Vagina (tissue), 2 donors: Measurements from ENCODE around the gene ZNF862. TPM values are rescaled to one million over a fixed set of nuclear protein-coding genes. Genes with fewer than 3 reads are reported as not detected.

ENCODE experiments used
- DNase-seq, 2 donors: peaks; one replicate each; pipeline ENCODE4 v3.0.0-alpha.2; 2017; ENCODE audit errors: extremely low spot score in 2 of 2
- H3K27ac ChIP-seq: fragments of 200-600 bp; sonication (generic); one replicate; pipeline ENCODE4 v1.5.1; 2019
- H3K27me3 ChIP-seq: fragments of 200-600 bp; sonication (generic); one replicate; pipeline ENCODE4 v1.5.1; 2019
- H3K36me3 ChIP-seq, 2 donors: fragments of 200-600 bp; sonication (generic); one replicate each; pipeline ENCODE4 v1.5.1; 2017 to 2019
- H3K4me1 ChIP-seq: fragments of 200-600 bp; sonication (generic); one replicate; pipeline ENCODE4 v1.5.1; 2019
- H3K4me3 ChIP-seq, 2 donors: fragments of 200-600 bp; sonication (generic); 1 replicate in 1 of 2; 2 replicates in 1 of 2; pipeline ENCODE4 v1.5.1; 2016 to 2019
- H3K9me3 ChIP-seq: fragments of 200-600 bp; sonication (generic); one replicate; pipeline ENCODE4 v1.5.1; 2019
- POLR2A ChIP-seq, 2 donors: fragments of 450-650 bp; IDR thresholded peaks; one replicate each; pipeline ENCODE4 v1.6.1; 2017; ENCODE audit warnings: antibody characterized with exemption in 2 of 2, mild to moderate bottlenecking in 2 of 2, moderate library complexity in 2 of 2
- POLR2AphosphoS5 ChIP-seq, 2 donors: sonication (generic); formaldehyde crosslinking; IDR thresholded peaks; one replicate each; pipeline ENCODE4 v1.9.0; 2017; ENCODE audit warnings: antibody characterized with exemption in 2 of 2, mild to moderate bottlenecking in 2 of 2, low read depth in 1 of 2; ENCODE audit not compliant: insufficient read depth in 1 of 2
- intact Hi-C: fragments of 100-400 bp; cut with DNase I; formaldehyde crosslinking; loops from one replicate; pipeline ENCODE4 v1.15.1; 2023
- total RNA-seq: library from RNA; depleted of rRNA; stranded (reverse); fragments of >200 nt; gene quantifications from one replicate; pipeline ENCODE4 v1.2.3, GENCODE V29; 2016
- TF ChIP-seq, protein P1 (sequence below), 3 experiments: fragments of 450-650 bp in 2 of 3; fragments of 200-600 bp in 1 of 3; sonication (generic) in 1 of 3; IDR thresholded peaks; one replicate each; pipeline ENCODE4 v1.5.1; 2017 to 2019; ENCODE audit warnings: antibody characterized with exemption in 3 of 3, mild to moderate bottlenecking in 2 of 3, moderate library complexity in 2 of 3

ZNF862 gene
- total RNA-seq, 1 donor from 2014 or later: 21.1 TPM

GRCh38 chr7:149866779-149867447, 28.7 kb downstream of the ZNF862 start:
- no peaks in the 10 kb centered on the region for H3K27me3 ChIP-seq
- TF ChIP-seq, protein P1, sequence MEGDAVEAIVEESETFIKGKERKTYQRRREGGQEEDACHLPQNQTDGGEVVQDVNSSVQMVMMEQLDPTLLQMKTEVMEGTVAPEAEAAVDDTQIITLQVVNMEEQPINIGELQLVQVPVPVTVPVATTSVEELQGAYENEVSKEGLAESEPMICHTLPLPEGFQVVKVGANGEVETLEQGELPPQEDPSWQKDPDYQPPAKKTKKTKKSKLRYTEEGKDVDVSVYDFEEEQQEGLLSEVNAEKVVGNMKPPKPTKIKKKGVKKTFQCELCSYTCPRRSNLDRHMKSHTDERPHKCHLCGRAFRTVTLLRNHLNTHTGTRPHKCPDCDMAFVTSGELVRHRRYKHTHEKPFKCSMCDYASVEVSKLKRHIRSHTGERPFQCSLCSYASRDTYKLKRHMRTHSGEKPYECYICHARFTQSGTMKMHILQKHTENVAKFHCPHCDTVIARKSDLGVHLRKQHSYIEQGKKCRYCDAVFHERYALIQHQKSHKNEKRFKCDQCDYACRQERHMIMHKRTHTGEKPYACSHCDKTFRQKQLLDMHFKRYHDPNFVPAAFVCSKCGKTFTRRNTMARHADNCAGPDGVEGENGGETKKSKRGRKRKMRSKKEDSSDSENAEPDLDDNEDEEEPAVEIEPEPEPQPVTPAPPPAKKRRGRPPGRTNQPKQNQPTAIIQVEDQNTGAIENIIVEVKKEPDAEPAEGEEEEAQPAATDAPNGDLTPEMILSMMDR (IDR thresholded peaks at IDR 0.05): no peak
- TF ChIP-seq POLR2AphosphoS5 (IDR thresholded peaks at IDR 0.05; ENCODE audit: insufficient read depth in 1 of 2, low read depth in 1 of 2) (no peak), POLR2A (IDR thresholded peaks at IDR 0.05) (no peak)
- H3K36me3 ChIP-seq: peaks cover 0 to 18% of the 10 kb centered on the region in 2 donors
- H3K9me3 ChIP-seq: no peaks in the 10 kb centered on the region
- intact Hi-C loops: no loop called here
- no peak overlapping the region for H3K4me3 ChIP-seq
- DNase-seq: no peak
- no peak overlapping the region for H3K27ac ChIP-seq
- H3K4me1 ChIP-seq: no peaks in the 10 kb centered on the region

DNA sequence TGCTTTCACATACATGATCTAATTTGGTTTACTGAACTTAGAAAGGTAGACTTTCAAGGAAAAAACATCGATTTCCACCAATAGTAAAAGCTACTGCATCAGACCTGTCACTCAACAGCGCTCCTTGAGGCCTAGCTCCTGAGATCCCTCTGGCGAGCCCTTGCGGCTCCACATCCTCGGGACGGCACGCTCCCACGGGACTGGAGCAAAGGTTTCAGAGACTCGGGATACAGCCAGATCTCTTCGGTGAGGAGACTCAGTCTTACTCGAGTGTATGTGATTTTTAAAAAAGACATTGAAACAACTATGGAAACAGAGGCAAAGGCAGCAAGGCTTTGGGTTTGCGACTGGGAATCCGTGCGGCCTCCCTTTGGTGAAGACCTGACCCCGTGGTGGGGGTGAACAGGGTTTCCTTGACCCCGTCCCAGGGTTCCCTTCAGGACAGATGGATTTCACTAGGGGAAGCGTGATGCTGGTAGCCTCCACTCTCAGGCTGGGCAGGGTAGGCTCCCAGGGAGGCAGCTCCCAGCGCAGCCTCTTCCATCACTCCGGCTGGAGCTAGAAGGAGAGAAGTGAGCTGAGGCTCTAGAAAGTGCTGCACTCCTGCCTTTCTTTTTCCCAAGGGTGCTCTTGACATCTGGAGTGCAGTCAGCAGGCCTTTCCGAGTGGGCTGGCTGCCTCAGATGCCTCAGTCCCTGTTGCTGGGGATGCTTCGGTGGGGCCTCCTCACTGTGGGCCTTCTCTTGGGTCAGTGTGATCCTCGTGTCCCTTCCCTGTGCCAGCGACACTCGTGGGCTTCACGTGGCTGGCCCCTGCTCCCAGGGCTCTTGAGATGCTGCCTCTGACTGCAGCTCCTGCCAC, 29.8 kb downstream of the ZNF862 start:
- Histone ChIP-seq H3K9me3 (no peaks in the 10 kb centered on the region), H3K36me3 (peaks cover 0 to 12% of the 10 kb centered on the region in 2 donors), H3K4me1 (peaks cover 10% of the 10 kb centered on the region), H3K27me3 (no peaks in the 10 kb centered on the region), H3K27ac (no peak overlapping the region), H3K4me3 (no peak overlapping the region)
- intact Hi-C loops: no loop called here
- DNase-seq: no peak
- no peak for TF ChIP-seq POLR2AphosphoS5 (IDR thresholded peaks at IDR 0.05; ENCODE audit: insufficient read depth in 1 of 2, low read depth in 1 of 2)
- TF ChIP-seq, protein P1 (IDR thresholded peaks at IDR 0.05): no peak
- no peak for TF ChIP-seq POLR2A (IDR thresholded peaks at IDR 0.05)

- intact Hi-C loops: no loop called here
- H3K27ac ChIP-seq: no peak overlapping the region
- H3K27me3 ChIP-seq: no peaks in the 10 kb centered on the region
- no peak overlapping the region for H3K4me3 ChIP-seq
- DNase-seq: no peak
- no peak for TF ChIP-seq POLR2A (IDR thresholded peaks at IDR 0.05)
- no peak for TF ChIP-seq POLR2AphosphoS5 (IDR thresholded peaks at IDR 0.05; ENCODE audit: insufficient read depth in 1 of 2, low read depth in 1 of 2)
- TF ChIP-seq, protein P1 (IDR thresholded peaks at IDR 0.05): no peak
- H3K36me3 ChIP-seq: peaks cover 0 to 11% of the 10 kb centered on the region in 2 donors
- no peaks in the 10 kb centered on the region for H3K9me3 ChIP-seq
- H3K4me1 ChIP-seq: peaks cover 11% of the 10 kb centered on the region
These were observed 30.6 kb downstream of the ZNF862 start for GRCh38 chr7:149868623-149869290.

GRCh38 chr7:149869291-149869650, 31.1 kb downstream of the ZNF862 start:
- intact Hi-C loops: no loop called here

More at GRCh38 chr7:149869291-149869650, 31.1 kb downstream of the ZNF862 start:
- TF ChIP-seq, protein P1 (IDR thresholded peaks at IDR 0.05): no peak
- TF ChIP-seq POLR2A (IDR thresholded peaks at IDR 0.05) (no peak), POLR2AphosphoS5 (IDR thresholded peaks at IDR 0.05; ENCODE audit: insufficient read depth in 1 of 2, low read depth in 1 of 2) (no peak)
- Histone ChIP-seq H3K27me3 (no peaks in the 10 kb centered on the region), H3K36me3 (peaks cover 0 to 6% of the 10 kb centered on the region in 2 donors), H3K4me3 (no peak overlapping the region), H3K9me3 (no peaks in the 10 kb centered on the region), H3K4me1 (peaks cover 15% of the 10 kb centered on the region), H3K27ac (no peak overlapping the region)
- peak in 1 of 2 donors; percentile 54 for DNase-seq
